DMS79 (cell line): ENCODE data around the gene P3H4.

Source experiments
- DNase-seq: peaks from one replicate; lab custom pipeline; 2025; lab: John Stamatoyannopoulos, UW

The P3H4 gene

GRCh38 chr17:41769985-41770384 is 41.8 kb downstream of the P3H4 start:
- no peak for DNase-seq

- no peak for DNase-seq
These were observed 42.3 kb downstream of the P3H4 start for GRCh38 chr17:41769346-41769862.

DNA sequence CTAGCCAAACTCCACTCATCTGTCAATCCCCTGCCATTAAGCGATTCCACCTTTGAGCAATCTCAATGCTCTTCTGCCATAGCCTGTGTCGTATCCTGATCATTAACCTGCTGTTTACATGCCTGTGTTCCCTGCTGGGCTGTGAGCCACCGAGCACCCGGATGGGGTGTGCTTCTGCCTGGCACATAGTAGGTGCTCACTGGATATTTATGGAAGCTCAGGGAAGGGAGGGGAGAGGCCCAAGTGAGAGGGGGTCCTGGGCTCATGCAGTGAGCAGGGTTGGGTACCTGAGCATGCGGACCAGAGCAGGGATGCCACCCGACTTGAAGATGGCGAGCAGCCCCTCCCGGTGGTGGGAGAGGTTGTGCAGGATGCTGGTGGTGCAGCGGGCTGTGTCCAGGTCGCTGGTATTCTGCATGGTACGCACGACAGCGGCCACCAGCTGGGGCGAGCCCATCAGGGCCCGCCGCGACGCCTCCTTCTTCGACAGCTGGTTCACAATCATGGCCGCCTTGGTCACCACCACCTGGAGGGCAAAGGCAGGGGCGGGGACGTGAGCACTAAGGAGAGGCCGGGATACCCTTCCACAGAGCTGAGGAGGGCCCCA is 43.0 kb downstream of the P3H4 start:
- no peak for DNase-seq

DNA sequence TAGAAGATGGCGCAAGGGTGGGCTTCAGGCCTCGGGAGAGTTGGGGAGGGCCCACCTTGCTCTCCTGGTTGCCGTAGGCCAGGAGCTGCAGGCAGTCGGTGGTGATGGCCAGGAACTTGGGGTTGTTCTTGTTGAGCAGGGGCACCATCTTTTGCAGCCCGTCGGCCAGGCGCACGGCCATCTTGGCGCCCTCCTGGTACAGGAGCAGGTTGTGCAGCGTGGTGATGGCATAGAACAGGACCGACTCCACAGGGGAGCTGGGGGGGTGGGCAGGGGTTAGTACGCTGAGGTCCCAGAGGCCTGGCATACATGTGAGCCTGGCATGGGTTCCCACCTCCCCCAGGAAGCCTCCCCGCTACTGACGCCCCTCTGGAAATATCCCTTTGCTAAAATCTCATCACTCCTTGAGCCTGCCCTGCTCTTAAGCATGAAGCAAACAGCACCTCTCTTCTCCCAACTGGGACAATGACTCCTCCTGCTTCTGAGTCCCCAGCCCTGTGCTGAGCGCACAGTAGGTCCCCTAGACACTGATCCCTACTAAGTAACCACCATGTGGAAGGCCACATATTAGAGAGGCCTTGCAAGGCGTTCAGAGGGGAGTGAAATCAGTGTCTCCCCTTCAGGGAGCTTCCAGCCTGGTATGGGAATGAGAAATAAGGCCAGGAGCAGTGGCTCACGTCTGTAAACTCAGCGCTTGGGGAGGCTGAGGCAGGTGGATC is 44.3 kb downstream of the P3H4 start:
- DNase-seq: no peak

DNA sequence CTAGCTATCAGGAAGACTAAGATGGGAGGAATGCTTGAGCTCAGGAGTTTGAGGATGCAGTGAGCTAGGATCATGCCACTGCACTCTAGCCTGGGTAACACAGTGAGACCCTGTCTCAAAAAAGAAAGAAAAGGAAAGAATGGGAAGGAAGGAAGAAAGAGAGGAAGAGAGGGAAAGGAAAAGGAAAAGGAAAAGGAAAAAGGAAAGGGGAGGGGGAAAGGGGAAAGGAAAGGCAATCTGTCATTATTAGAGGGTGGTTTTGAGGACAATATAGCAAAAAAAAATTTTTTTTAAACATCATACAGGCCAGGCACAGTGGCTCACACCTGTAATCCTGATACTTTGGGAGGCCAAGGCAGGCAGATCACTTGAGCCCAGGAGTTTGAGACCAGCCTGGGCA is 45.6 kb downstream of the P3H4 start:
- DNase-seq: no peak

- DNase-seq: no peak
These were observed 48.4 kb downstream of the P3H4 start for GRCh38 chr17:41763327-41763726.

DNA sequence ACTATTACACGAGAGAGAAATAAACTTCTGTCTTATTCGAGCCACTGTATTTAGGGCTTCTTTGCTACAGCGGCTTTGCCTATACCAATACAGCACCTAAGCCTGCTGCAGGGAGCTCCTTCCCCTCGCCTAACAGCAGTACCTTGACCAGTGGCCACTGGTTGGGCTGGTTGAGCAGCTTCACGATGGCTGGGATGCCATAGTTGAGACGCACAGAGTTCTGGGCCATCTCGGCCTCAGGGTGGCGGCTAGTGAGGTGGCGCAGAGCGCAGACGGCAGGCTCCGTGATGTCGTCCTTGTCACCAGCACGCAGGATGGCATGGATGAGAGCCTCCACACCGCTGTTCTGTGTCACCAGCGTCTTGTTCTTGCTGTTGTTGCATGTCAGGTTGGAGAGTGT is 48.9 kb downstream of the P3H4 start:
- no peak for DNase-seq

GRCh38 chr17:41762391-41762790 is 49.4 kb downstream of the P3H4 start:
- no peak for DNase-seq

- no peak for DNase-seq
These were observed 50.9 kb downstream of the P3H4 start for GRCh38 chr17:41760878-41761277.

DNA sequence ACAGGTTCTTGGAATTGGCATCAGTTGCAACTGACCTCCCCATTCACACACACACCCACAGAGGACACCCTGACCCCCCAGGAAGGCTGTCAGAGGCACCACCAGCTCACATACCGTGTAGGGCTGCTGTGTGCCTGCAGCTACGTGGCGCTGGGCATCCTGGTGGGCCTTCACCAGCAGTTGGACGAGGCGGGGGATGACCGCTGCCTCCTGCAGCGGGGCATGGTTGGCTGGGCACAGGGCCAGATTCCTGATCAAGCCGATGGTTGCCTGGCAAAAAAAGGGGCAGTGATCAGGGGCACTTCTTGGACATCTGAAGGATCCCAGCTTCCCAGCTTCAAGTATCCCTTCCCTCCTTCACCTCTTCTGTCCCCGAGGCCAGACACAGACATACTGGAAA is 53.1 kb downstream of the P3H4 start:
- no peak for DNase-seq

- DNase-seq: no peak
These were observed 57.7 kb downstream of the P3H4 start for GRCh38 chr17:41754066-41754465.
